HL-60 (cell line): Measurements from ENCODE around the gene ATP6V1F.

ENCODE experiments used
- CTCF ChIP-seq: IDR thresholded peaks from one replicate; pipeline ENCODE4 v1.5.1; 2011; ENCODE audit warnings: low read length, control low read depth, inconsistent platforms; ENCODE audit not compliant: insufficient read depth
- GABPA ChIP-seq: IDR thresholded peaks from 2 replicates; pipeline ENCODE4 v1.6.1; 2012; ENCODE audit warnings: low read depth
- POLR2AphosphoS5 ChIP-seq: IDR thresholded peaks from 2 replicates; pipeline ENCODE4 v1.6.1; 2012; ENCODE audit warnings: low read depth
- REST ChIP-seq: IDR thresholded peaks from 2 replicates; pipeline ENCODE4 v1.6.1; 2012; ENCODE audit warnings: low read depth; ENCODE audit not compliant: insufficient replicate concordance

- no peak for TF ChIP-seq CTCF
- TF ChIP-seq POLR2AphosphoS5, result no peak
- no peak for TF ChIP-seq GABPA
- TF ChIP-seq REST, result no peak
Observed at GRCh38 chr7:128832880-128833147, 29.8 kb upstream of the ATP6V1F start.
